Lower leg skin (tissue), 3 donors: Measurements from ENCODE around the gene DEXI.

Experiments used
- CTCF ChIP-seq, 3 donors: fragments of 450-650 bp; IDR thresholded peaks; one replicate each; pipeline ENCODE4 v1.5.1; 2016; ENCODE audit warnings: antibody characterized with exemption in 3 of 3, mild to moderate bottlenecking in 3 of 3, moderate library complexity in 2 of 3
- POLR2A ChIP-seq, 2 donors: fragments of 450-650 bp; IDR thresholded peaks; one replicate each; pipeline ENCODE4 v1.6.1; 2016 to 2017; ENCODE audit warnings: antibody characterized with exemption in 2 of 2, mild to moderate bottlenecking in 1 of 2, moderate library complexity in 1 of 2

GRCh38 chr16:10987361-10988163 is 45.3 kb upstream of the DEXI start:
- TF ChIP-seq CTCF (IDR thresholded peaks at IDR 0.05) (no peak), POLR2A (IDR thresholded peaks at IDR 0.05) (no peak)
